ENCODE data around the gene KLHDC7B. TPM values are rescaled to one million over a fixed set of nuclear protein-coding genes. Genes with fewer than 3 reads are reported as not detected.

KLHDC7B gene
- total RNA-seq, 1 experiment from 2014 or later: 0.11 TPM

GRCh38 chr22:50582493-50583293, 37.0 kb downstream of the KLHDC7B start, which contains the start of gene CHKB:
TSS of gene CHKB (minus strand) at chr22:50582849. CDS start at chr22:50582781, 68 bp downstream.
- H3K9me3 ChIP-seq (replicated peaks): no peaks in the 10 kb centered on the region
- peaks cover 23% of the 10 kb centered on the region for H3K36me3 ChIP-seq
- peaks cover 10% of the 10 kb centered on the region for H3K4me1 ChIP-seq (replicated peaks)
- peak within 1 kb of the TSS; percentile 76 for H3K4me3 ChIP-seq
- peak within 1 kb of the TSS; percentile 82 for H3K27ac ChIP-seq
- H3K27me3 ChIP-seq (replicated peaks): no peaks in the 10 kb centered on the region
- peak; percentile 98 to 99 for DNase-seq (ENCODE audit: low read depth in 1 of 2, low spot score in 2 of 2)

GRCh38 chr22:50583294-50583861, 37.7 kb downstream of the KLHDC7B start:
- H3K27me3 ChIP-seq (replicated peaks): no peaks in the 10 kb centered on the region
- H3K4me1 ChIP-seq (replicated peaks): peaks cover 10% of the 10 kb centered on the region
- DNase-seq (ENCODE audit: low read depth in 1 of 2, low spot score in 2 of 2): no peak
- H3K27ac ChIP-seq: no peak overlapping the region
- H3K9me3 ChIP-seq (replicated peaks): no peaks in the 10 kb centered on the region
- peak overlapping the region; percentile 76 for H3K4me3 ChIP-seq
- peaks cover 23% of the 10 kb centered on the region for H3K36me3 ChIP-seq

GRCh38 chr22:50584106-50585096, 38.7 kb downstream of the KLHDC7B start:
- DNase-seq (ENCODE audit: low read depth in 1 of 2, low spot score in 2 of 2): no peak
- H3K4me3 ChIP-seq: no peak overlapping the region
- no peak overlapping the region for H3K27ac ChIP-seq
- H3K9me3 ChIP-seq (replicated peaks): no peaks in the 10 kb centered on the region
- peaks cover 10% of the 10 kb centered on the region for H3K4me1 ChIP-seq (replicated peaks)
- H3K27me3 ChIP-seq (replicated peaks): no peaks in the 10 kb centered on the region; the same call in 1 of the 2 replicates
- peaks cover 23% of the 10 kb centered on the region for H3K36me3 ChIP-seq

GRCh38 chr22:50585238-50585637, 39.5 kb downstream of the KLHDC7B start:
- Histone ChIP-seq H3K4me3 (no peak overlapping the region), H3K27me3 (replicated peaks) (no peaks in the 10 kb centered on the region; the same call in 1 of the 2 replicates), H3K36me3 (peaks cover 17% of the 10 kb centered on the region), H3K9me3 (replicated peaks) (no peaks in the 10 kb centered on the region), H3K4me1 (replicated peaks) (peaks cover 10% of the 10 kb centered on the region), H3K27ac (no peak overlapping the region)
- no peak for DNase-seq (ENCODE audit: low read depth in 1 of 2, low spot score in 2 of 2)

- H3K9me3 ChIP-seq (replicated peaks): no peaks in the 10 kb centered on the region
- H3K27me3 ChIP-seq (replicated peaks): peaks cover 2% of the 10 kb centered on the region; the same call in 1 of the 2 replicates
- H3K4me1 ChIP-seq (replicated peaks): peaks cover 10% of the 10 kb centered on the region
- no peak overlapping the region for H3K4me3 ChIP-seq
- H3K27ac ChIP-seq: no peak overlapping the region
- peaks cover 12% of the 10 kb centered on the region for H3K36me3 ChIP-seq
- no peak for DNase-seq (ENCODE audit: low read depth in 1 of 2, low spot score in 2 of 2)
Observed at GRCh38 chr22:50585781-50586180, 40.1 kb downstream of the KLHDC7B start.

- no peak for DNase-seq (ENCODE audit: low read depth in 1 of 2, low spot score in 2 of 2)
- H3K4me3 ChIP-seq: no peak overlapping the region
- H3K4me1 ChIP-seq (replicated peaks): peaks cover 10% of the 10 kb centered on the region
- no peak overlapping the region for H3K27ac ChIP-seq
- H3K9me3 ChIP-seq (replicated peaks): no peaks in the 10 kb centered on the region
- H3K27me3 ChIP-seq (replicated peaks): peaks cover 8% of the 10 kb centered on the region
- H3K36me3 ChIP-seq: peaks cover 5% of the 10 kb centered on the region
Observed at GRCh38 chr22:50586416-50586815, 40.7 kb downstream of the KLHDC7B start.

GRCh38 chr22:50587407-50587806, 41.7 kb downstream of the KLHDC7B start:
- no peaks in the 10 kb centered on the region for H3K9me3 ChIP-seq (replicated peaks)
- peaks cover 12% of the 10 kb centered on the region for H3K27me3 ChIP-seq (replicated peaks)
- DNase-seq (ENCODE audit: low read depth in 1 of 2, low spot score in 2 of 2): no peak
- H3K4me1 ChIP-seq (replicated peaks): 0 out of 2 replicates have a peak, but pooled peaks cover 4% of the 10 kb centered on the region
- H3K36me3 ChIP-seq: peaks cover 2% of the 10 kb centered on the region
- H3K4me3 ChIP-seq: no peak overlapping the region
- no peak overlapping the region for H3K27ac ChIP-seq

GRCh38 chr22:50595189-50595588, 49.5 kb downstream of the KLHDC7B start:
- Histone ChIP-seq H3K27me3 (replicated peaks) (peaks cover 34% of the 10 kb centered on the region), H3K27ac (no peak overlapping the region), H3K4me3 (no peak overlapping the region), H3K4me1 (replicated peaks) (no peaks in the 10 kb centered on the region), H3K36me3 (no peaks in the 10 kb centered on the region), H3K9me3 (replicated peaks) (no peaks in the 10 kb centered on the region)
- no peak for DNase-seq (ENCODE audit: low read depth in 1 of 2, low spot score in 2 of 2)

GRCh38 chr22:50597097-50597496, 51.4 kb downstream of the KLHDC7B start:
- no peaks in the 10 kb centered on the region for H3K36me3 ChIP-seq
- peaks cover 33% of the 10 kb centered on the region for H3K27me3 ChIP-seq (replicated peaks)
- H3K4me1 ChIP-seq (replicated peaks): no peaks in the 10 kb centered on the region
- DNase-seq (ENCODE audit: low read depth in 1 of 2, low spot score in 2 of 2): no peak
- H3K9me3 ChIP-seq (replicated peaks): no peaks in the 10 kb centered on the region
- no peak overlapping the region for H3K27ac ChIP-seq
- no peak overlapping the region for H3K4me3 ChIP-seq

- Histone ChIP-seq H3K9me3 (replicated peaks) (no peaks in the 10 kb centered on the region), H3K4me3 (no peak overlapping the region), H3K4me1 (replicated peaks) (no peaks in the 10 kb centered on the region), H3K27ac (no peak overlapping the region), H3K36me3 (no peaks in the 10 kb centered on the region), H3K27me3 (replicated peaks) (peaks cover 43% of the 10 kb centered on the region)
- peak; percentile 24 to 36 for DNase-seq (ENCODE audit: low read depth in 1 of 2, low spot score in 2 of 2)
Observed at GRCh38 chr22:50599816-50600455, 54.2 kb downstream of the KLHDC7B start.

- Histone ChIP-seq H3K27me3 (replicated peaks) (peaks cover 47% of the 10 kb centered on the region), H3K36me3 (no peaks in the 10 kb centered on the region), H3K4me3 (no peak within 1 kb of the TSS), H3K4me1 (replicated peaks) (no peaks in the 10 kb centered on the region), H3K27ac (no peak within 1 kb of the TSS), H3K9me3 (replicated peaks) (no peaks in the 10 kb centered on the region)
- no peak for DNase-seq (ENCODE audit: low read depth in 1 of 2, low spot score in 2 of 2)
Observed at GRCh38 chr22:50600538-50600937, 54.8 kb downstream of the KLHDC7B start, which contains the start of gene MAPK8IP2. TSS of gene MAPK8IP2 (plus strand) at chr22:50600793. CDS start at chr22:50600819, 26 bp downstream.

Data from SJSA1 (cell line).